Liver (tissue), 3 donors: ENCODE data around the gene STX5.

Source experiments
- HNF4A ChIP-seq, 2 donors: conservative IDR thresholded peaks; 2 replicates each; pipeline ENCODE4 v1.6.1; 2016; ENCODE audit warnings: antibody characterized with exemption in 2 of 2, mild to moderate bottlenecking in 2 of 2
- RAD21 ChIP-seq, 2 donors: IDR thresholded peaks; 2 replicates each; pipeline ENCODE4 v1.6.1; 2016; ENCODE audit warnings: antibody characterized with exemption in 2 of 2, mild to moderate bottlenecking in 2 of 2
- SP1 ChIP-seq: IDR thresholded peaks from 2 replicates; pipeline ENCODE4 v1.6.1; 2018; ENCODE audit warnings: antibody characterized with exemption, mild to moderate bottlenecking
- TAF1 ChIP-seq: conservative IDR thresholded peaks from 2 replicates; pipeline ENCODE4 v1.6.1; 2016; ENCODE audit warnings: antibody characterized with exemption, mild to moderate bottlenecking
- TF ChIP-seq, protein P1 (sequence below): fragments of 150-350 bp; IDR thresholded peaks from 2 replicates; pipeline ENCODE4 v1.5.1; 2017; ENCODE audit warnings: improper control_type of control experiment, low read depth, low read length; ENCODE audit not compliant: missing input control
- TF ChIP-seq, protein P2 (sequence below): IDR thresholded peaks from 2 replicates; pipeline ENCODE4 v1.6.1; 2016; ENCODE audit warnings: antibody characterized with exemption, mild to moderate bottlenecking
- donor health status: healthy.
- donor health status: healthy.

DNA sequence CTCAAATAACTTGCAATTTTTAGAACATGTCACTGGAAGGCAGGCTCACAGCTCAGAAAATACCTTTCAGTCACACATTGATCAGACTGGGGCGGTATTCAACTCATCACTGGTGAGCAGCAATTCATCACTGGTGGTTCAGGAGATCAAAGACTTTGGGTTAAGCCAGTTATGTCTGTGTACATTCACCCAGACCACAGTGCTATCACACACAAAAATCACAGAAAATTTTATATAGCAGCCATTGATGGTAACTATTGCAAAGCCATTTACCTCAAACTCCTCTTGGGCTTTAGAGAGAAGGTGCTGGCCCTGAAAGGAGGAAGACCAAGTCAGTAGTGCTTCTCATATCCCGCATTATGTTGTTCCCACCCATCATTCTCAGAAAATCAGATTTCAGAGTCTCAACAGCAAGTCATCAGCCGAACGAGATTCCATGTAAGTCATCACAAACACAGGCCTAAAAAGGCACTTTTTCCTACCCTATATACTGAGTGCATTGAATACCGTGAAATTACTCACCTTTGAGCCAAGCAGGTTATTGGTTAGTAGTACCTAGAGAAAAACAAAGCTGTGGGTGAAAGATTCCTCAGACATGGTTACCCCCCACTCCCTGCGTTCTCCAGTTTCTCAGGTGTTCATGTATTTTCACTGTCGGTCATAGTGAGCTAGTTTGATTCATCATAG, 21.6 kb upstream of the STX5 start:
- TF ChIP-seq, protein P1, sequence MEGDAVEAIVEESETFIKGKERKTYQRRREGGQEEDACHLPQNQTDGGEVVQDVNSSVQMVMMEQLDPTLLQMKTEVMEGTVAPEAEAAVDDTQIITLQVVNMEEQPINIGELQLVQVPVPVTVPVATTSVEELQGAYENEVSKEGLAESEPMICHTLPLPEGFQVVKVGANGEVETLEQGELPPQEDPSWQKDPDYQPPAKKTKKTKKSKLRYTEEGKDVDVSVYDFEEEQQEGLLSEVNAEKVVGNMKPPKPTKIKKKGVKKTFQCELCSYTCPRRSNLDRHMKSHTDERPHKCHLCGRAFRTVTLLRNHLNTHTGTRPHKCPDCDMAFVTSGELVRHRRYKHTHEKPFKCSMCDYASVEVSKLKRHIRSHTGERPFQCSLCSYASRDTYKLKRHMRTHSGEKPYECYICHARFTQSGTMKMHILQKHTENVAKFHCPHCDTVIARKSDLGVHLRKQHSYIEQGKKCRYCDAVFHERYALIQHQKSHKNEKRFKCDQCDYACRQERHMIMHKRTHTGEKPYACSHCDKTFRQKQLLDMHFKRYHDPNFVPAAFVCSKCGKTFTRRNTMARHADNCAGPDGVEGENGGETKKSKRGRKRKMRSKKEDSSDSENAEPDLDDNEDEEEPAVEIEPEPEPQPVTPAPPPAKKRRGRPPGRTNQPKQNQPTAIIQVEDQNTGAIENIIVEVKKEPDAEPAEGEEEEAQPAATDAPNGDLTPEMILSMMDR, result no peak
- TF ChIP-seq RAD21 (IDR thresholded peaks at IDR 0.05) (no peak), TAF1 (no peak), SP1 (no peak), HNF4A (conservative IDR thresholded peaks at IDR 0.05) (no peak)
- TF ChIP-seq, protein P2, sequence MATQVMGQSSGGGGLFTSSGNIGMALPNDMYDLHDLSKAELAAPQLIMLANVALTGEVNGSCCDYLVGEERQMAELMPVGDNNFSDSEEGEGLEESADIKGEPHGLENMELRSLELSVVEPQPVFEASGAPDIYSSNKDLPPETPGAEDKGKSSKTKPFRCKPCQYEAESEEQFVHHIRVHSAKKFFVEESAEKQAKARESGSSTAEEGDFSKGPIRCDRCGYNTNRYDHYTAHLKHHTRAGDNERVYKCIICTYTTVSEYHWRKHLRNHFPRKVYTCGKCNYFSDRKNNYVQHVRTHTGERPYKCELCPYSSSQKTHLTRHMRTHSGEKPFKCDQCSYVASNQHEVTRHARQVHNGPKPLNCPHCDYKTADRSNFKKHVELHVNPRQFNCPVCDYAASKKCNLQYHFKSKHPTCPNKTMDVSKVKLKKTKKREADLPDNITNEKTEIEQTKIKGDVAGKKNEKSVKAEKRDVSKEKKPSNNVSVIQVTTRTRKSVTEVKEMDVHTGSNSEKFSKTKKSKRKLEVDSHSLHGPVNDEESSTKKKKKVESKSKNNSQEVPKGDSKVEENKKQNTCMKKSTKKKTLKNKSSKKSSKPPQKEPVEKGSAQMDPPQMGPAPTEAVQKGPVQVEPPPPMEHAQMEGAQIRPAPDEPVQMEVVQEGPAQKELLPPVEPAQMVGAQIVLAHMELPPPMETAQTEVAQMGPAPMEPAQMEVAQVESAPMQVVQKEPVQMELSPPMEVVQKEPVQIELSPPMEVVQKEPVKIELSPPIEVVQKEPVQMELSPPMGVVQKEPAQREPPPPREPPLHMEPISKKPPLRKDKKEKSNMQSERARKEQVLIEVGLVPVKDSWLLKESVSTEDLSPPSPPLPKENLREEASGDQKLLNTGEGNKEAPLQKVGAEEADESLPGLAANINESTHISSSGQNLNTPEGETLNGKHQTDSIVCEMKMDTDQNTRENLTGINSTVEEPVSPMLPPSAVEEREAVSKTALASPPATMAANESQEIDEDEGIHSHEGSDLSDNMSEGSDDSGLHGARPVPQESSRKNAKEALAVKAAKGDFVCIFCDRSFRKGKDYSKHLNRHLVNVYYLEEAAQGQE, result no peak
